PFSK-1 (cell line): ENCODE data around the gene PLEK.

ENCODE experiments used
- FOXP2 ChIP-seq: optimal IDR thresholded peaks from 2 replicates; pipeline ENCODE3; 2011; ENCODE audit warnings: borderline replicate concordance, control low read depth, inconsistent platforms; ENCODE audit not compliant: insufficient read depth; ENCODE audit errors: extremely low read length, extremely low read depth
- POLR2AphosphoS5 ChIP-seq: IDR thresholded peaks from 2 replicates; pipeline ENCODE4 v1.6.1; 2012; ENCODE audit warnings: low read depth, mild to moderate bottlenecking, control low read depth, low read length, moderate library complexity
- REST ChIP-seq, 2 experiments: IDR thresholded peaks; 2 replicates each; pipeline versions ENCODE4 v1.6.1 to v1.8.0; 2011 to 2012; ENCODE audit warnings: low read depth in 2 of 2, low read length in 2 of 2, control low read depth in 1 of 2, inconsistent platforms in 1 of 2, mild to moderate bottlenecking in 1 of 2, moderate library complexity in 1 of 2; ENCODE audit not compliant: insufficient read depth in 1 of 2
- SIN3A ChIP-seq: IDR thresholded peaks from 2 replicates; pipeline ENCODE4 v1.6.1; 2012; ENCODE audit warnings: mild to moderate bottlenecking, low read length, moderate library complexity, borderline replicate concordance; ENCODE audit not compliant: insufficient read depth
- TAF1 ChIP-seq: IDR thresholded peaks from 2 replicates; pipeline ENCODE4 v1.6.1; 2012; ENCODE audit warnings: low read length, control low read depth, borderline replicate concordance; ENCODE audit not compliant: insufficient read depth

GRCh38 chr2:68328901-68329300, 36.2 kb upstream of the PLEK start:
- TF ChIP-seq TAF1 (no peak), POLR2AphosphoS5 (no peak), FOXP2 (no peak), REST (IDR thresholded peaks at IDR 0.05; ENCODE audit: insufficient read depth in 1 of 2, low read depth in 2 of 2, low read length in 2 of 2) (no peak), SIN3A (no peak)
